Measurements from ENCODE around the gene RASL10A.

The RASL10A gene

DNA sequence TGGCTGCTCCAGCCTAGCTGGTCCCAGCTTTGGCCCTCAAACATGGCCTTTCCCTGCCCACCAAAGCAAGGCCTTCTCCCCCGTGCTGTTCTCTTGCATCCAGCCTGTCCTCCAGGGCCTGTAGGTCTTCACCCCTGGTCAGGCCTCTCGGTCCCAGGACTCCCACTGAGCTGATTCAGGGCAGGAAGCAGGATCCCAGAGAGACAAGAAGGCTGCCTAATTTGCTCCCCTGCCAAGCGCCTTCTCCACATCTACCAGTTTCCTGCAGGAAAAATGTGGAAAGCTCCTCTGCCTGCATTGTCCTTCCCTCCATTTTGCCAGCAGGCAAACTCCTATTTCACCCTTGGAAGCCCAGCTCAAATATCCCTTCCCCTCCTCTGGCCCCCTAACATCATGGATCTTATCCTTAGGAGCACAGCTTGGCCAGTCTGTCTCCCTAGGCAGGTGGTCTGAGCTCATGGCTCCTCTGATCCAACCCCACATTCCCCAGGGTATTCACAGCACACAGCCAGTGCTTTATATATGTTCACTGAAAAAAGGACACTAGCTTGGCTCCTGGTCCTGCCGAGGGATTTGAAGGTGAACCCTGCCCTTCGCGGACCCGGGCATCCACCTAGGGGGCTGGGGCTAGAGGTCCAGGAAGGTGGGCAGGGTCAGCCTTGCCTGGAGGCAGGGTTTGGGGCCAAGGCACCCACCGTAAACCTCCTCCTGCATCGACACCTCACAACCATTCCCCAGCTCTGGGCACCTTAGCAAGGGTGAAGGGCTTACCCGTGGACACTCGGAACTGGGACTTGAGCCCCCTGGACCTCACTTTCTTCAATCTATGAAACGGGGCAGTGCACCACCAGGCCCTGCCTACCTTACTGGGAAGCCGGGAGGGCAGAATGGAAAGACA lies 48.7 kb downstream of the RASL10A start:
- DNase-seq: no peak

DNA sequence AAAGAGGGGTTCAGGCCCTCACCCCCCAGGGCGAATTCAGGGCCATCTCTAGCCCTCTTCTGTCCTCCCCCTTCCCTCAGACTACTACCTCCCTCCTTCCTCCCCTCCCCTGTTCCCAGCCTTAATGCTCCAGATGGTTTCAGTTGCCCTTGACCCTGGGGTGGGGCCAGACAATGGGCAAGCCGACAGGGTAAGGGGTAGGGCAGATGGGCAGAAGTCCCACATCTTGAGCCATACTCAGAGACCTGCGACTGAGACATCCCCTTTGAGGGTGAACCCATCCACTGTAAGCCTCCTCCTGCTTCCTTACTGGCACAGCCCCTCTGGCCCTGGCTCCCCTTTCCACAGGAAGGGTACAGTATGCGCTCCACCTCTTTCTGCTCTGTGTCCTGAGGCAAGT lies 49.6 kb downstream of the RASL10A start:
- DNase-seq: no peak

- DNase-seq: no peak
These were observed 50.2 kb downstream of the RASL10A start for GRCh38 chr22:29265305-29265704.

GRCh38 chr22:29263791-29264276 lies 51.7 kb downstream of the RASL10A start:
- DNase-seq: no peak
